ENCODE measurements around the gene COPB2.

DNA sequence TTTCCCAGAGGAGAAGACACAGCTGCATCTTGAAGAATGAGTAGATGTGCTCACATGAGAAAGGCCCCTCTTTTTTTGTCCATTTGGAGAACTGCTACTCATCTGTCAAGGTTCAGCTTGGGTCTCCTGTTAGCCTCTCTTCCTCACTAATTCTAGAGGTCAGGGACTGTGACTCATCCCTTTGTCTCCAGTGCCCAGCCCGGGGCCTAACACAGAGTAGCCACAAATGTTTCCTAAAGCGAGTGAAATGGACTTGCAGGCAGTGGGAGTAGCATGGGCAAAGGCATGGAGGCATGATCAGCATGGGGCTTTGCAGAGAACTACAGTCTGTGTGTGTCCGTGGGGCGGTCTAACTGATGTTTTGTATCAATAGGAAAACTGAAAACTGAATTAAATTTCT lies 79.6 kb downstream of the COPB2 start:
- TF ChIP-seq, protein P1, sequence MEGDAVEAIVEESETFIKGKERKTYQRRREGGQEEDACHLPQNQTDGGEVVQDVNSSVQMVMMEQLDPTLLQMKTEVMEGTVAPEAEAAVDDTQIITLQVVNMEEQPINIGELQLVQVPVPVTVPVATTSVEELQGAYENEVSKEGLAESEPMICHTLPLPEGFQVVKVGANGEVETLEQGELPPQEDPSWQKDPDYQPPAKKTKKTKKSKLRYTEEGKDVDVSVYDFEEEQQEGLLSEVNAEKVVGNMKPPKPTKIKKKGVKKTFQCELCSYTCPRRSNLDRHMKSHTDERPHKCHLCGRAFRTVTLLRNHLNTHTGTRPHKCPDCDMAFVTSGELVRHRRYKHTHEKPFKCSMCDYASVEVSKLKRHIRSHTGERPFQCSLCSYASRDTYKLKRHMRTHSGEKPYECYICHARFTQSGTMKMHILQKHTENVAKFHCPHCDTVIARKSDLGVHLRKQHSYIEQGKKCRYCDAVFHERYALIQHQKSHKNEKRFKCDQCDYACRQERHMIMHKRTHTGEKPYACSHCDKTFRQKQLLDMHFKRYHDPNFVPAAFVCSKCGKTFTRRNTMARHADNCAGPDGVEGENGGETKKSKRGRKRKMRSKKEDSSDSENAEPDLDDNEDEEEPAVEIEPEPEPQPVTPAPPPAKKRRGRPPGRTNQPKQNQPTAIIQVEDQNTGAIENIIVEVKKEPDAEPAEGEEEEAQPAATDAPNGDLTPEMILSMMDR (conservative IDR thresholded peaks at IDR 0.05; ENCODE audit: low read length) = no peak
- TF ChIP-seq EZH2phosphoT487 (IDR thresholded peaks at IDR 0.05; ENCODE audit: borderline replicate concordance) = no peak

All from Loucy (cell line).